ENCODE data around the gene LAMA3.

LAMA3 gene

GRCh38 chr18:23671564-23671963 is 17.7 kb upstream of the LAMA3 start:
- no peak for DNase-seq

- DNase-seq = no peak
Observed at GRCh38 chr18:23673725-23674124, 15.5 kb upstream of the LAMA3 start.

- no peak for DNase-seq
Observed at GRCh38 chr18:23675236-23675635, 14.0 kb upstream of the LAMA3 start.

- DNase-seq = no peak
Observed at GRCh38 chr18:23675896-23676295, 13.4 kb upstream of the LAMA3 start.

GRCh38 chr18:23682045-23682444 is 7.2 kb upstream of the LAMA3 start:
- no peak for DNase-seq

GRCh38 chr18:23682472-23682871 is 6.8 kb upstream of the LAMA3 start:
- DNase-seq = no peak

GRCh38 chr18:23683155-23683554 is 6.1 kb upstream of the LAMA3 start:
- DNase-seq = no peak

GRCh38 chr18:23683671-23684070 is 5.6 kb upstream of the LAMA3 start:
- no peak for DNase-seq

- no peak for DNase-seq
Observed at GRCh38 chr18:23684515-23685197, 4.6 kb upstream of the LAMA3 start.

GRCh38 chr18:23688528-23688927 is 725 bp upstream of the LAMA3 start:
- no peak for DNase-seq

GRCh38 chr18:23689616-23690504 is 607 bp downstream of the LAMA3 start:
- peak; percentile 8 for DNase-seq

GRCh38 chr18:23690505-23691068 is 1.3 kb downstream of the LAMA3 start:
- no peak for DNase-seq

GRCh38 chr18:23693846-23694245 is 4.6 kb downstream of the LAMA3 start:
- DNase-seq = no peak

GRCh38 chr18:23694637-23695430 is 5.6 kb downstream of the LAMA3 start:
- no peak for DNase-seq

GRCh38 chr18:23701017-23701416 is 11.8 kb downstream of the LAMA3 start:
- no peak for DNase-seq

- no peak for DNase-seq
Observed at GRCh38 chr18:23701544-23702064, 12.4 kb downstream of the LAMA3 start.

- DNase-seq = no peak
Observed at GRCh38 chr18:23702606-23703005, 13.4 kb downstream of the LAMA3 start.

- DNase-seq = no peak
Observed at GRCh38 chr18:23703057-23703986, 14.1 kb downstream of the LAMA3 start.

- DNase-seq = no peak
Observed at GRCh38 chr18:23703987-23704384, 14.7 kb downstream of the LAMA3 start.

- no peak for DNase-seq
Observed at GRCh38 chr18:23704806-23705205, 15.6 kb downstream of the LAMA3 start.

GRCh38 chr18:23706971-23707640 is 17.9 kb downstream of the LAMA3 start:
- DNase-seq = no peak

Data from stimulated activated CD4-positive, alpha-beta T cell treated with anti-CD3 and anti-CD28 coated beads, Interleukin-4, amount 100 ng/mL, for 1 hour (primary cell).